Measurements from ENCODE around the gene AUTS2.

Gene AUTS2

GRCh38 chr7:70498232-70498992, 900.1 kb downstream of the AUTS2 start:
- no peak for DNase-seq

GRCh38 chr7:70500261-70500660, 902.0 kb downstream of the AUTS2 start:
- no peak for DNase-seq

- no peak for DNase-seq
These were observed 904.0 kb downstream of the AUTS2 start for GRCh38 chr7:70502117-70502863.

GRCh38 chr7:70504254-70504653, 906.0 kb downstream of the AUTS2 start:
- no peak for DNase-seq

- no peak for DNase-seq
These were observed 907.2 kb downstream of the AUTS2 start for GRCh38 chr7:70505468-70505867.

- no peak for DNase-seq
These were observed 907.6 kb downstream of the AUTS2 start for GRCh38 chr7:70505886-70506285.

GRCh38 chr7:70506434-70506833, 908.2 kb downstream of the AUTS2 start:
- DNase-seq = no peak

GRCh38 chr7:70512144-70512543, 913.9 kb downstream of the AUTS2 start:
- DNase-seq = no peak

- no peak for DNase-seq
These were observed 914.5 kb downstream of the AUTS2 start for GRCh38 chr7:70512761-70513160.

GRCh38 chr7:70520611-70521010, 922.3 kb downstream of the AUTS2 start:
- DNase-seq = no peak

GRCh38 chr7:70523249-70523988, 925.1 kb downstream of the AUTS2 start:
- DNase-seq = no peak

- no peak for DNase-seq
These were observed 925.7 kb downstream of the AUTS2 start for GRCh38 chr7:70523989-70524351.

- DNase-seq = no peak
These were observed 927.7 kb downstream of the AUTS2 start for GRCh38 chr7:70525991-70526390.

GRCh38 chr7:70527520-70528115, 929.3 kb downstream of the AUTS2 start:
- DNase-seq = no peak

GRCh38 chr7:70529436-70529835, 931.2 kb downstream of the AUTS2 start:
- DNase-seq = no peak

GRCh38 chr7:70529914-70530585, 931.8 kb downstream of the AUTS2 start:
- DNase-seq = no peak

- no peak for DNase-seq
These were observed 935.3 kb downstream of the AUTS2 start for GRCh38 chr7:70533614-70534013.

GRCh38 chr7:70539205-70539604, 940.9 kb downstream of the AUTS2 start:
- DNase-seq = no peak

- DNase-seq = no peak
These were observed 941.3 kb downstream of the AUTS2 start for GRCh38 chr7:70539617-70540016.

GRCh38 chr7:70540641-70541040, 942.4 kb downstream of the AUTS2 start:
- no peak for DNase-seq

- no peak for DNase-seq
These were observed 944.6 kb downstream of the AUTS2 start for GRCh38 chr7:70542750-70543376.

GRCh38 chr7:70544016-70544415, 945.7 kb downstream of the AUTS2 start:
- DNase-seq = no peak

Measured in NCI-H2029 (cell line).